Stimulated activated CD8-positive, alpha-beta memory T cell treated with anti-CD3 and anti-CD28 coated beads, Interleukin-2, amount 100 ng/mL, for 48 hours (primary cell): Measurements from ENCODE around the gene TCEA3.

Experiments
- DNase-seq, 2 donors: peaks; one replicate each; pipeline ENCODE4 v3.0.0-alpha.2; 2020; ENCODE audit warnings: low read depth in 2 of 2

TCEA3 gene

GRCh38 chr1:23367791-23368561, 56.6 kb downstream of the TCEA3 start:
- DNase-seq: peak; percentile 96

- DNase-seq: no peak
Observed at GRCh38 chr1:23367451-23367790, 57.1 kb downstream of the TCEA3 start.

- no peak for DNase-seq
Observed at GRCh38 chr1:23366598-23366997, 58.0 kb downstream of the TCEA3 start.

GRCh38 chr1:23366146-23366545, 58.4 kb downstream of the TCEA3 start:
- DNase-seq: no peak

- DNase-seq: no peak
Observed at GRCh38 chr1:23362218-23362713, 62.3 kb downstream of the TCEA3 start.

- no peak for DNase-seq
Observed at GRCh38 chr1:23358310-23358875, 66.2 kb downstream of the TCEA3 start.

GRCh38 chr1:23357138-23357908, 67.2 kb downstream of the TCEA3 start:
- DNase-seq: no peak

GRCh38 chr1:23356471-23357137, 67.9 kb downstream of the TCEA3 start:
- DNase-seq: no peak

GRCh38 chr1:23354245-23354644, 70.3 kb downstream of the TCEA3 start:
- no peak for DNase-seq

GRCh38 chr1:23352096-23352695, 72.4 kb downstream of the TCEA3 start:
- DNase-seq: no peak

- DNase-seq: no peak
Observed at GRCh38 chr1:23345920-23346319, 78.6 kb downstream of the TCEA3 start.

- no peak for DNase-seq
Observed at GRCh38 chr1:23344987-23345472, 79.5 kb downstream of the TCEA3 start.

GRCh38 chr1:23344111-23344986, 80.2 kb downstream of the TCEA3 start, which contains the start of gene HNRNPR:
Gene HNRNPR, minus strand, starts transcription at chr1:23344284. Its CDS starts 3,276 bp downstream, at chr1:23341008.
- peak; percentile 97 to 99 for DNase-seq

GRCh38 chr1:23343221-23344110, 81.1 kb downstream of the TCEA3 start:
- peak; percentile 36 to 37 for DNase-seq

- no peak for DNase-seq
Observed at GRCh38 chr1:23341931-23342692, 82.4 kb downstream of the TCEA3 start.

- DNase-seq: no peak
Observed at GRCh38 chr1:23339632-23340031, 84.9 kb downstream of the TCEA3 start.

GRCh38 chr1:23337869-23338268, 86.7 kb downstream of the TCEA3 start:
- no peak for DNase-seq

GRCh38 chr1:23331713-23332112, 92.8 kb downstream of the TCEA3 start:
- no peak for DNase-seq
